Sigmoid colon (tissue), 4 donors: ENCODE data around the gene ZNF205.

Source experiments
- CTCF ChIP-seq, 4 experiments: fragments of 450-650 bp in 3 of 4; fragments of 200-600 bp in 1 of 4; IDR thresholded peaks; one replicate each; pipeline ENCODE4 v1.5.1; 2016 to 2019; ENCODE audit warnings: antibody characterized with exemption in 4 of 4, mild to moderate bottlenecking in 3 of 4, moderate library complexity in 2 of 4
- POLR2AphosphoS5 ChIP-seq, 4 donors: sonication (generic); formaldehyde crosslinking; IDR thresholded peaks; one replicate each; pipeline ENCODE4 v1.6.1; 2017; ENCODE audit warnings: antibody characterized with exemption in 4 of 4

- no peak for TF ChIP-seq CTCF (IDR thresholded peaks at IDR 0.05)
- TF ChIP-seq POLR2AphosphoS5 (IDR thresholded peaks at IDR 0.05): no peak
Observed at GRCh38 chr16:3115561-3115960, 3.2 kb downstream of the ZNF205 start.
